NCI-H1694 treated with DMSO at 0.1 percent for 48 hours (cell line): ENCODE results near the gene MINDY4.

Source experiments
- DNase-seq: peaks from one replicate; lab custom pipeline; 2025; lab: John Stamatoyannopoulos, UW

The MINDY4 gene

DNA sequence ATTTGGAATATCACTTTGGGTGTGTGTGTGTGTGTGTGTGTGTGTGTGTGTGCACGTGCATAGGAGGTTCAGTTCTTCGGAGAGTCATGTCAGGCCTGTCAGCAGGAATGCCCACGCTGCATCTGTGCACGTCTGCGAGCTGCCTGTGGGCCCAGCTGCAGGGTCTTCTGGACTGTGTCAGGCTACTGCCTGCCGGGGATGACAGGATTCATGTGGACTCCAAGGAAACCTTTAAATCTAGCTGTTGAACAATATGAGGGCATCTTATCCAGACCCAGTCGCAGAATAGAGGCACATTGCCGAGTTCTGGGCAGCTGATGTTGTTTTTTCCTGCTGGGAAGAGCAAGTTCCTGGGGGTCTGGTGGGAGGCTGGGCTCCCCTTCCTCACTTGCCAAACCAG, 159.4 kb downstream of the MINDY4 start:
- no peak for DNase-seq

DNA sequence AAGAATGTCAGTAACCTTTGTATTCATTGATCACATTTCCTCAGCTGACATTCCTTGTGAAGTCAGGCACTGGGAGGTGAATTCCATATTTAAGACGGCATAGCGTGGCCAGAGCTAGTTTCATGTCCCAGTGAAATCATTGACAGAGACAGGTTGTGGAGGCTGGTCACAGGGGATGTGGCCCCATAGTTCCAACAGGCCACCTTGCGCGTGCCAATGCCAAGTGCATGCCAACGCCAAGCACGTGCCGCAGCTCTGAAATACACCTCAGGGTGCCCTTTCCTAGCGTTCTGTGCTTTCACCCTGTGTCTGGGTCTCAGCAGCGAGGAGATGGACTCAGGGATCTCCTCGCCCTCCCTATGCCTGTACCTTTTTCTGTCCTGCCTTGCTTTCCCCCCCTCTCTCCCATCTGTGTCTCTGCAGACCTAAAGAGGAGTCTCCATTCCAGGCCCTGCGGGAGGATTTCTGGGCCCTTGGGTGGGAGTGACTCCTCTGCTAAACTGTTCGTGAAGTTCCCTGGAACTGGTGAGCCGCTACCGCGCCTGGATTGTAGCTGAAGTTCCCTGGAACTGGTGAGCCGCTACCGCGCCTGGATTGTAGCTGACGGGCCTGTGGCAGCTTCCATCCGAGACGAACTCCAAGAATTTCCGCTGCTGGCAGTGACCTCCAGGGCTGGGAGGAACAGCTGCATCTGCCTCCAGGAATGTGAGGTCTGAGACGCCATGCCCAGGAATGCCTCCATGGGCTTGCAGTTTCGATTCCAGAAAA, 160.1 kb downstream of the MINDY4 start:
- DNase-seq, result no peak

DNA sequence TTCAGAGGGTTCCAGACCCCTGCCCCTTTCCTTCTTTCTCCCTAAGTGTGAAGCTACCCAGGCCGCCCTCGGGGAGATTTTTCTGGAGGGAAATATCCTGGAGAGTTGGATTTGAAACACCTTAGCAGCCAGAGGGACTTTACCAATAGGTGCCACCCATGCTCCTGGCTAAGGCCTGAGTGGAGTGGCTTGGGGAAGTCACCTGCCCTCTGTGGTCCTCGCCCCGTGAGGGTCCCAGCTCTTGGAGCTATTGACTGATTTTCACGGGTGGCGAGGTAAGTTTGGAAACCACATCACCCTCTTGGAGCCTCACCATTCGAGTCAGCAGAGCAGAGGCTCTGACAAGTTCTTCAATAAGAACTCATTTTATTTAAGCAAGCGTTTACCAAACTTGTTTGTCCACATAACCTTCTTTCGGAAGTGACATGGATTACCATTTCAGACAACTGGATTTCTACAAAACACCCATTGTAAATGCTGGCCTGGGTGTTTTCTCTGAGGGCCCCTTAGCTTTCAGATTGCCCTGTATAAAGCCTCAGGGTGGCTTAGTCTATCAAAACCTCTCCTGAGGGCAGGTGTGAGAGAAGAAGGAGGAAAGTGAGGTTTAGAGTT, 160.8 kb downstream of the MINDY4 start:
- no peak for DNase-seq

DNA sequence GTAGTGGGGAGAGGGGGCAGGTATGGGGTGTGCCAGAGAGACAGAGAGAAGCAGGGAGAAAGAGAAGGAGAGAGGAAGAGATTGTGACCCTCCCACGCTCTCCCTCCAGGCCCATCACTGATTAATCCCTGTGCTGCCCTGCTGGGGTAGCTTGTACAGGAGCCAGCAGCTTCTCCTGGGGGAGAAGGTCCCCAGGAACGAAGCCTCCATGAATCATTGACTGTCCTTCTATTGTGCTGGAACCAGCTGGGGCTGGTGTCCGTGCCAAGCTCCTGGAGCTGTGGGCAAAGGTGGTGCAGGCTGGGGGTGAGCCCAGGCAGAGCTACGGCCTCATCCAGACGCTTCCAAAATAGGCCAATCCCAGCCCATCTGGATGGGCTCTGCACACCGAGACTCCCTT, 161.3 kb downstream of the MINDY4 start:
- no peak for DNase-seq

DNA sequence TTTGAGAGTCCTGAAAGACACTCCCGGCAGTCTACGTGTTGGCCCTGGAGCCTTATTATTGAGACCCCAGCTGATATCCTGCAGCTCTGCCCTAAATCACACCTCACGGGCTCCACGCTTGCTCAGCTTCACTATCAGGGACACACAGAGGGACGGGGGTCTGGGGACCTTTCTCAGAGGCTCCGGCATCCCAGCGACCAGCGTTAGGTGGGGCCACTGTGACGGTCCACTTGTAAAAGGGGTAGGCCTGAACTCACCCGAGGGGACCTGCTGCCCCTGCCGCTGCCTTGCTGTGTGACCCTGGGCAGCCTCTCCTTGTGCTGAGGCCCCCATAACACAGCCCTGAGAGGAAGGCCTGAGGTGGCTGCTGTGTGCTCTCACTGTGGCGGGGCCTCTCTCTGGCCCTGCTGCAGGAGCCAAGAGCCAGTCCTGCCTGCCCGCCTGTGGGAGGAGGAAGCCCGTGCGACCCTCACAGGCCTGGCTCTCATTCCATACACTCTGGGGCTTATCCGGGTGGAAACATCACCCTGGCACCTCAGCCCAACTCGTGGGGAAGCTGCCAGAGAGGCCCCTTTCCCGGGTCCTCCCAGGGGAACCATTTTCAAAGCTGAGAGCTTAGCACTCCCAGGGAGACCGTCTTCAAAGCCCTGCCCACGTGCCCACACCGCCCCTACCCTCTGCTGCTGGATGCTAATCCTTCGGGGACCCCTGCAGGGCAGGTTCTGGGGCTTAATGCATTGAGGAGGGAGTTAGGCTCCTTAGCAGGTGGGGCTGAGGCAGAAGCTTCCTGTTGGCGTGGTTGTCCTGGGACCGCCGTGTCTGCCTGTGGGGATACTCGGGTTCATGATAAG, 162.1 kb downstream of the MINDY4 start:
- DNase-seq, result no peak

DNA sequence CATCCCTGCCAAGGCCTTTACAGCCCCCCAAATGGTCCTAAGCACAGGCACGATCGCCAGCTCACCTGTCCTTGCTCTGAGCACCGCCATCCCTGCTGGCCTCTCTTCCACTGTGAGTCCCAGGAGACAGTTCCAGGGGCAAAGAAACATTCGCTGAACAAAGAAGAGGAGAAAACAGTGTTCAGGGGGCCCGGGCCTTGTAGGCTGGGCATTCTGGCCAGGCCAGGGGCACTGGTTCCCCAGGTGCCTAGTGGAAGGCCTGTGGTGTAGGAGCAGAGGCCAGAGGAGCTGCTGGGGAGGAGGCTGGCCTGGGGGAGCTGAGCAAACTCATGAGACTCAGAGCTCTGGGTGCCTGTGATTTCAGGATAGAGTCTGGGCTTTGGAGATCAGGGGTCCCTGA, 163.0 kb downstream of the MINDY4 start:
- no peak for DNase-seq

DNA sequence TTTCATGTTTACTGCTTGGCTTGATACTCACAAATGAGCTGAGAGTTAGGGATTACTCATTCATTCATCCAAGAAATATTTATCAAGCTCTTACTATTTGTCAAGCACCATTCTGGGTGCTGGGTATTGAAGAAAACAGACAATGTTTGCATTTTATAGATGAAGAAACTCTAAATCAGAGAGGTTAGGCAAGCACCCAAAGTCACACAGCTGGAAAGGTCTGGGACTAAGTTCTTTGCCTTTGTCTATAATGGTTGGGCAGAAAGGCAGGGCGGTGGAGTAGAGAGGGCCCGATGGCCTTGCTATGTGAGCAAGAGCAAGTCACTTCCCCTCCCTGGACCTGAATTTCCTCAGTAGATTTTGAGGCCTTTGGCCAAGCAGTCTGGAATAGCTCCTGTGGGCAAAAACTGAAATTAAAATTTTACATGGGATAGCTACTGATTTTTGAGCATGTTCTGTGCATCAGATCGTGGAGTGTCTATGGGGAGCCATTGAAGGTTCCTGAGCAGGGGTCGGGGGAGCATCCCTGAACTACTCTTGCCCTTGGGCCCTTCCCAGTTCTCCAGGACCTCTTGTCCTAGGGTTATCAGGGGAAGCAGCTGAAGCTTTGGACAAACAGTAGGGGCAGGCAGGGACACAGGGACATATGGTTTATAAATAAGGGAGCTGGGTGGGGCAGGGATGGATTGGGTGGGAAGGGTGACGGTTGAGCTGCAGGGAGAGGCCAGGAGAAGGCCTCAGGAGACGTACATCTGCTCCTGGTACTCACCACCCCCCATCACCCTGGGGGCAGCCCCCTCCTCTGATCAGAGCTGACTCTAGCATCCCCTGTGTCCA, 163.7 kb downstream of the MINDY4 start:
- no peak for DNase-seq

DNA sequence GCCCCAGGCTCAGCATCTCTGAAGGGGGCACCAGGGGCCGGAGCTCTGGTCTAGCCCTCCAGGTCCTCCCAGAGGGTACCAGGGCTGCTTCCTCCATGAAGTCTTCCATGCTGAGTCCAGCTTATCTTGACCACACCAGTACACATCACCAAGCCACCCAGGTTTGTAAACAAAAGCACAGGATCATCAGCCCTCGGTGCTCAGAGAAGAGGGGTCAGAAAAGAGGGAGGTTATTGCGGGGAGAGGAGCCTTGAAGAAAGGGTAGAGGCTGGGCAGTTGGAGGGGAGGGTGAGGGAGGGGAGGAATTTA, 164.3 kb downstream of the MINDY4 start:
- DNase-seq, result no peak

DNA sequence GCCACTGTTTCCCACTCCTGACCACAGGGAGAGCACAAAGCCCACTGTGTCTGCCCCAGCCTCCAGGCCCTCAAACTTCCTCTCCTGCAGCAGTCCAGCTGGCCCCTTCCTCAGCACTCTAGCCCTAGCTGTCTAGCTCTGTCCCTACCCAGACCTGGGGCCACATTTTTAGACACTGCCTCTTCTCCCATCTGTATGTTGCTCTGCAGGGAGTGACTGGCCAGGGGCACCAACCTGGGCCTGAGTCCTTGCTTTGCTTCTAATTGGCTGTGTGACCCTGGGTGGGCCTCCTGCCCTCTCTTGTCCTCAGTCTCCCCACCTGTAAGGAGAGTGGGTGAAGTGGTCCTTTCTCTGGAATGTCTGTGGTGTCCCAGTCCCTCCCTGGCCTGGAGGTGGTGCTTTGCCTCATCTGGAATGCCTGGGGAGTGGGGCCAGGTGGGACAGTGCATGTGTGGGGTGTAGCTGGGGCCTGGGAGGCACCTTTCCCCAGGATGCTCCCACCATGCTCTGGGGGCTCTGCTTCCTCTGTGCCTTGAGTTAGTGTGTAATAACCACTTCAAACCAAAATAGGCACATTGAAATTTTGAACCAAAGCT, 165.5 kb downstream of the MINDY4 start:
- no peak for DNase-seq

DNA sequence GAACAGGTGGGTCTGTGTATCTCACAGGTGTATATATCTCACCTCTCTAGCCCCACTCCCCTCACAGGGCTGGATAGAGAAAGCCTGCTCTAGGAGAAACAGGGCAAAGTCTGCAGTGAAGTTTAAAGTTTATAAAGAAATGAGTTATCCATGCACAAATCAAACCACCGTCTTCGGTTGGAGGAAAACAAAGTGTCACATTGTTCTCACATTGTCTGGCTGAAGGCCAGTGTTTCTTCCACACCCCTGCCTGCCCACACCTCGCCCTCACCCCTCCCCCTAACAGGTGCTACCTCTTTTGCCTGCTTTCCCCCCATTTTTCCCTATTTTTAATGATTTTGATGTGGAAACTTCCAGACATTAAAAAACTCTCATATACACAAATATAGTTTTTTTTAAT, 166.2 kb downstream of the MINDY4 start:
- no peak for DNase-seq

DNA sequence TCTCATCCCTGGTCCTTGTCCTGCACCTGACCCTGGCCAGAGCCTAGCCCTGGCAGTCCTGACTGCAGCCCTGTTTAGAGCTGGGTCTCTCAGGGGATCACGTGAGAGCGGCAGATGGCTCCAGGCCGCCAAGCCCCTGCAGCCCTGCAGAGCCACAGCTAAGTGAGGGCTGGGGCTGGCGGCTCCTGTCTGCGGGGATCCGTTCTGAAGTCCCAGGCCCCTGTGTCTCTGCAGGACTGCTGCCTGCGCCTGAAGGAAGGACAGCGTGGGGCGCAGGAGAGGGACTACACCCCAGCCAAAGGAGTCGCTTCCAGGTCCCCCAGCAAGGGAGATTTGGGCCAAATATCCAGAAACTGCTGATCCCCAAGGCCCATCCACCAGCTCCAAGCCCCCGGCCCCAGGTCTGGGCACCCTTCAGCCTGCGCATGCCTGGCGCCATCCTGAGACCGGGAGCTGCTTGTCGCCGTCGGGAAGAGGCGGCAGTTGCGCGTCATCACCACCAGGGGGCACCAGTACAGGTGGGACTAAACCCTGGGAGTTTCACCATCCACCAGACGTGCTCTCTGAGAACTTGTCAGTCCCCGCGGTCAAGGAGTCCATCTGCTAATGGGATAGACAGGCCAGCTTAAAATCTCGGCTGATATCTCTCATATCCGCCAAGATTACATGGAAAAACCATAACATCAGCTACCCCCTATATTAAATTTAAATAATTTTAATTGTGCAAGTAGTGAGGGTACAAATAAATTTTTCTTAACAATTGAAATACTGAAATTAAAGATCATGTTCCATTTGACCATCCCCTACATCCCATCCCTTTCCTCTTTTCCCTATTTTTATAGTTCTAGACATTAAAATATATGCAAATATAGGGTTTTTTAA, 167.5 kb downstream of the MINDY4 start:
- peak; percentile 87 for DNase-seq

DNA sequence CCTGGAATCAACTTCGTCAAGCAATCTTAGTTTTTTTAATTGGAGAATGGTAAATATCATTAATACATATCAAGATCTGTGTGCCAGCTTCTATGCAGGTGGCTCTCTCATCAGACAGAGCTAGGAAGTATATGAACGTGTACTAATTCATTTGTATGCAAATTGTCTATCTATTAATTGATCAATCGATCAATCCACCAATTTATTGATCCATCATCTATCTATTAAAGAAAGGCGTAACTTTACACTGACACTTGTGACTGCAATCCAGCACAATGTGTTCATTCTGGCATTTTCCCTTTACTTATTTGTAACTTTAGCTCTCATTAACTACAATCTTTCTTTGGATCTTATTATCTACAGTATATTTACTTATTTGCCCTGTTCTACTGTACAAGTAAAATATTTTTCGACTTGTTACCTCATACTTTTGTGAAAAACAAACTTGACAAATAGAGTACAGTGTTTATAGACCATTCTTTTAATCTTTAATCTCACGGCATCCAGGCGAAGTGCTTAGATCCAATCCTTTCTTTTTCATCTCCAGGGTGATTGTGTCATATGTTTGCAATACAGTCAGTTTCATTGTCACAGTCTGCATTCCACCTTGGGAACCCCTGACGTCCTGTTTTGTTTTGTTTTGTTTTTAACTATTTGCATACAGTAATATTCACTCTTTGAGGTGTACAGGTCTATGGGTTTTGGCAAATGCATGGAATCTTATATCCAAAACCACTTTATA, 170.5 kb downstream of the MINDY4 start:
- no peak for DNase-seq
